GM12865 (cell line): ENCODE results near the gene CDC42BPB.

Experiments used
- DNase-seq: peaks from one replicate; pipeline ENCODE4 v3.0.0; 2010; ENCODE audit warnings: low read depth
- H3K4me3 ChIP-seq: 2 replicates; pipeline ENCODE4 v1.5.1; 2011; ENCODE audit warnings: mild to moderate bottlenecking, low read depth, low read length, control low read depth
- TF ChIP-seq, protein P1 (sequence below): IDR thresholded peaks from 2 replicates; pipeline ENCODE4 v1.5.1; 2011; ENCODE audit warnings: low read length, control low read depth, low read depth, inconsistent platforms; ENCODE audit not compliant: insufficient read depth; ENCODE audit errors: missing control alignments

The CDC42BPB gene

GRCh38 chr14:103099081-103099732 is 41.9 kb upstream of the CDC42BPB start:
- H3K4me3 ChIP-seq: no peak overlapping the region
- TF ChIP-seq, protein P1, sequence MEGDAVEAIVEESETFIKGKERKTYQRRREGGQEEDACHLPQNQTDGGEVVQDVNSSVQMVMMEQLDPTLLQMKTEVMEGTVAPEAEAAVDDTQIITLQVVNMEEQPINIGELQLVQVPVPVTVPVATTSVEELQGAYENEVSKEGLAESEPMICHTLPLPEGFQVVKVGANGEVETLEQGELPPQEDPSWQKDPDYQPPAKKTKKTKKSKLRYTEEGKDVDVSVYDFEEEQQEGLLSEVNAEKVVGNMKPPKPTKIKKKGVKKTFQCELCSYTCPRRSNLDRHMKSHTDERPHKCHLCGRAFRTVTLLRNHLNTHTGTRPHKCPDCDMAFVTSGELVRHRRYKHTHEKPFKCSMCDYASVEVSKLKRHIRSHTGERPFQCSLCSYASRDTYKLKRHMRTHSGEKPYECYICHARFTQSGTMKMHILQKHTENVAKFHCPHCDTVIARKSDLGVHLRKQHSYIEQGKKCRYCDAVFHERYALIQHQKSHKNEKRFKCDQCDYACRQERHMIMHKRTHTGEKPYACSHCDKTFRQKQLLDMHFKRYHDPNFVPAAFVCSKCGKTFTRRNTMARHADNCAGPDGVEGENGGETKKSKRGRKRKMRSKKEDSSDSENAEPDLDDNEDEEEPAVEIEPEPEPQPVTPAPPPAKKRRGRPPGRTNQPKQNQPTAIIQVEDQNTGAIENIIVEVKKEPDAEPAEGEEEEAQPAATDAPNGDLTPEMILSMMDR: no peak
- DNase-seq: no peak

DNA sequence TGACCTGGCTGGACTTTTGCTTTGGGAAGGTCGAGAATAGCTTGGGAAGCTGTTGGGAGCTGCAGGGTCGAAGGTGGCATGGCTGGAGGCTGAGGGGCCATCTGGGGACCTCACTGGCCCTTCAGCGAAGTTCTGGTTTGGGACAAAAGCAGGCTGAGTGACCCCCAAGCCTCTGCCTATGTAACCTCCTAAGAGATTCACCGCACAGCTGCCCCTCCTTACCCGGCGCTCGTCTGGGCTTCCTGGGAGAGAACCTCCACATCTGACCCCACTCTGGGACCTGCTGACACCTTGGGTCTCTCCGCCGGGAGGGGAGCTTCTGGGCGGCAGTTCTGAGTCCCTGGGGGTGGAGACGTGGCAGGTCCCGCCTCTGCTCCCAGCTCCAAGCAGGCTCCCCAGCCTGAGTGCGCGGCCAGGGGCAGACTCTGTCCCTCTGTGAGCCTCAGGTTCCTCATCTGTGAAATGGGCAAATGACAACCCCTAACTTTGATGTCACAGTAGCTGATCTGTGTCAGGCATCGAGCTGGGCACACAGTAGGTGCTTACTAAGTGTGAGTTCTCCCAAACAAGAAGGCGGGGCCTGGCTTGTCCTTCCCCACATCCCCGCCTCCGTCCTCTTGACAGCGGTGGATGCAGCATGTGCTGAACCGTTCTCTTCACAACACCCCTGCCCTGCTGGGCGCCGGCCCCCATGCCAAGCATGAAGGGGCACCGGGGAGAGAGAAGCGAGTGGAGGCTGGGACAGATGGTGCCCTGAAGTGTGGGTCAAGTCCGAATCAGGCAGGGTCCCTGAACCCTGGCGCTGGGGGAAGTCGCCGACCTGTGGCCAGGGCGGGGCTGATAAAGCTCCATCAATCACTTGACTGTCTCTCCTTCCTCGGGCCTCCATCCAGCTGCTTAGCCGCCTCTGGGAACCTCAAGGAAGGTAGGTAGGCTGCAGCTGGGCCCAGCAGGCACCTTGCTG is 40.9 kb upstream of the CDC42BPB start:
- no peak overlapping the region for H3K4me3 ChIP-seq
- DNase-seq: no peak
- TF ChIP-seq, protein P1: no peak

- TF ChIP-seq, protein P1: no peak
- DNase-seq: no peak
- H3K4me3 ChIP-seq: no peak overlapping the region
Measured at GRCh38 chr14:103097244-103097993, 40.1 kb upstream of the CDC42BPB start.

GRCh38 chr14:103096387-103096786 is 39.0 kb upstream of the CDC42BPB start:
- H3K4me3 ChIP-seq: no peak overlapping the region
- no peak for DNase-seq
- TF ChIP-seq, protein P1: no peak

DNA sequence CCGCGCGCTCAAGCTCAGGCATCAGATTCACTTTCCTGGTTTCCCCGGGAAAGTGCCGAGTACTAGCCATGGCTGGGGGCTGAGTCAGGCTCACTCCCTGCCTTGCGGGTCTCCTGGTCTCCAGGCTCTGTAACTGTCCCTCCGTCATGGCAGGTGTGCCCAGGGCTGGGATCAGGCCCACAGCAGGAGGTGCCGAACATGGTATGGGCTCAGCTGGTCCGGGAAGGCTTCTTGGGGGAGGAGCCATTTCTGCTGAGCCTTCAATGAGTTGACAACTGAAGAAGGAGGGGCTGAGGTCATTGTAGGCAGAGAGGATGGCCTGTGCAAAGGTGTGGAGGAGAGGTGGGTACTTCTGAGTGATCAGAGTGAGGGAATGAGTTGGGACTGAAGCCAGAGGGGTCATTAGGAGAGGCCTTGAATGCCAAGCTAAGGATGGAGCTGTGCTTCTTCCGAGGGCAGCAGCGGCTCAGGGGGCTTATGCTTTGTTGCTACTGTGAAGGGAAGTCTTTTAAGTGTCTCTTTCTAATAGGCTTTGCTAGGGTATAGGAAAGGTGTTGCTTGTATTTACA is 37.9 kb upstream of the CDC42BPB start:
- no peak overlapping the region for H3K4me3 ChIP-seq
- TF ChIP-seq, protein P1: no peak
- DNase-seq: no peak

- no peak within 1 kb of the TSS for H3K4me3 ChIP-seq
- no peak for DNase-seq
- TF ChIP-seq, protein P1: no peak
Measured at GRCh38 chr14:103094406-103095209, 37.3 kb upstream of the CDC42BPB start, which contains the start of gene EXOC3L4. Gene EXOC3L4, plus strand, starts transcription at chr14:103094725. Its CDS starts 5,495 bp downstream, at chr14:103100220.
